NCI-H128 (cell line): ENCODE results near the gene SPAG6.
A peak's percentile ranks its signal among the peaks of the same experiment; 100 is the strongest.
"Not testable (repeated sequence)": the region's sequence is repeated elsewhere in the genome, so short reads cannot be mapped to it uniquely, and the experiment has no call there.

Experiments
- DNase-seq: peaks from one replicate; lab custom pipeline; 2025; ENCODE audit not compliant: unreplicated experiment; lab: John Stamatoyannopoulos, UW

Gene SPAG6

GRCh38 chr10:22345301-22346095 lies at the start of gene SPAG6:
Gene SPAG6 (plus strand): TSS chr10:22345496. CDS start chr10:22345612, 116 bp downstream.
- peak; percentile 42 for DNase-seq

DNA sequence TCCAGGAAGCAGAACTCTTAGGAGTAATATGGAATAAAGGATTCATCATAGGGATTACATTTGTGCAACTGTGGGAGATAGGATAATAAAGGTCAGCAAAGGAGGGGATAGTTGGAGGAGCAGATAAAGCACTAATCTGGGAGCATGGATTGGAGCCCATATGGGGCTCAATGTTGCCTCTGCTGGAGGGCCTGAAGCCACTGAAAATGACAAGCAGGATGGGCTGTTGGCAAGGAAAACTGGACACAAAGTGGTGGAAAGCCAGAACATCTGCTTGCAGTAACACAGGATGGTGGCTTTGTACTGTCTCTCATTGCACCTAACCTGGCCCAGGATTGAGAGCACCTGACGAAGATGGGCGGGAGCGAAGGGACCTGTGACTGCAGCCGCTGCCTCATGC lies 44.1 kb upstream of the SPAG6 start:
- no peak for DNase-seq

- DNase-seq: no peak
Observed at GRCh38 chr10:22303461-22303860, 41.8 kb upstream of the SPAG6 start.

- no peak for DNase-seq
Observed at GRCh38 chr10:22305721-22306120, 39.6 kb upstream of the SPAG6 start.

DNA sequence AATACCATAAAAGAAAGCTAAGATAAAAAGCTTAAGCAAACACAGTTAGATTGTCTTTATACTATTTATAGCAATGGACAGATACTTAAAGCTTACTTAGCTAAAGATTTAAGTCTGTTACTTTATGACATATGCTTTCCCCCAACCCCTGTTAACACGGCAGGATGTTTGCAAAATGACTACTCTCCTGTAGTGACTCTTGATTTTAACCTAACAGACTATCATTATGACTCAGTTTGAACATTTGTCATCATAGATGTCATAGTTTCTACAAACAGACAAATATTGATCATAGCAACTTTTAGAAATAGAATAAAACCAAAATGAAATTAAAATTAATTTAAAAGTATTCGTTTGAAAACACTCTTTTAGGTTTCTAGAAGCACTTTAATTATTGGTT lies 36.9 kb upstream of the SPAG6 start:
- no peak for DNase-seq

- DNase-seq: no peak
Observed at GRCh38 chr10:22309180-22310000, 35.9 kb upstream of the SPAG6 start.

DNA sequence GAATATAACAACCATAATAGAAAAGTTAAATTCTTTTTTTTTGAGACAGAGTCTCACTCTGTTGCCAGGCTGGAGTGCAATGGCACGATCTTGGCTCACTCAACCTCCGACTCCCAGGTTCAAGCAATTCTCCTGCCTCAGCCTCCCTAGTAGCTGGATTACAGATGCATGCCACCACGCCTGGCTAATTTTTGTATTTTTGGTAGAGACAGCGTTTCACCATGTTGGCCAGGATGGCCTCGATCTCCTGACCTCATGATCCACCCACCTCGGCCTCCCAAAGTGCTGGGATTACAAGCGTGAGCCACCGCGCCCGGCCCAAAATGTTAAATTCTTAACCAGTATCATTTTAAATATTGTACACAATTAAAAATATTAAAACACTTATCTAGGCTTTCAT lies 35.3 kb upstream of the SPAG6 start:
- DNase-seq: not testable (repeated sequence)

GRCh38 chr10:22310928-22311327 lies 34.4 kb upstream of the SPAG6 start:
- DNase-seq: no peak

DNA sequence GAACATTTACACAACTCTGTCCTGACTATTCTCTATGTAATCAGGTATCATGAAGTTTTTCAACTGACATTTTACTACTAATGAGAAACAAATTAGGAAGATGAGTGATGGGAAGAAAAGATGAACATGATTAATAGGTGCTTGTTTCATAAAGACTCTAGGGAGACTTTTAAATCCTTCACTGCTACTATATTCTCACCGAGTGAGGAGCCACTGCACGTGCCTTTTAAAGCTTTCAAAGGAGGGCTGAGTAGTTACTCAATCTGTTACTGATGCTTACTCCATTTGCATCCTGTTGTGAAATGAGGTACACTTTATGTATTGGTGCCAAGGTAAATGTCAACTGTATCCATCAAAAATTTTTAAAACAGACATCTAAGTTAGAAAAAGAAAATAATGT lies 30.4 kb upstream of the SPAG6 start:
- no peak for DNase-seq

DNA sequence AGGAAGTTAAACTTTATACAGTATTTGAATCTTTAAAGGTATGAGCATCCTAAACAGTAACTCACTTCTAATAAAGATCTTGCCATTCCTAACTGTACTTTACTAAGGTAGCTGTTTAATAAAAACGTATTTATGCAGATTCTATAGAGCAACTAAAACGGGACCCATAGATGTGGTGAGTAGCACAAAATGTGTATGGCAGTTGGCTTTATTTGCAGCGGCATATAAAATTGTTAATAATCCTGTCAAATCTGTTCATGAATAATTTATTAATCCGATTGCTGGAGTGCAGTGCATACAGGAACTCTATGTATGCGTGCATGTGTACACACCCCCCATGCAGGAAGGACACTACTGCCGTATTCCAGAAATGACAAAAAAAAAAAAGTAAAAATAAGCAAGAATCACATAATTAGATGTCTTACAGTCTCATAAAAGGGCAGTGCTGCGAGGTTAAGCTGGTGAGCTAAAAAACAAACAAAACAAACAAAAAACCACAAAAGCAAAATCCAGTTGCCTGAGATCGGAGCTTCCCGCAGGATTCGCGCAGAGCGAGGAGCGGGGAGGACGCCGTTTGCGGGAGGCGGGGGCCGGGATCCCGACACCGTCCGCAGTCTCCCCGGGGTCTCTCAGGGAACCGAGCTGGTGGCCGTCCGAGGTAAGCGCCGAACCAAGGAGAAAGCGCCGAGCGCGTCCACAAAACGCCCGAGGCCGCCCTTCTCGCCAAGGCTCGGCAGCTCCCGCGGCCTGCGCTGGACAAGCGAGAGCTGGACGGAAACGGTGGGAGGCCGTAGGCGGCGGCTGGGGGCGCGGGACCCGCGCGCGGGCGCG lies 29.6 kb upstream of the SPAG6 start:
- peak; percentile 25 for DNase-seq

GRCh38 chr10:22316286-22317075 lies 28.8 kb upstream of the SPAG6 start, which contains the start of gene COMMD3:
Gene COMMD3 (plus strand): TSS chr10:22316388. CDS start chr10:22316418, 30 bp downstream.
- DNase-seq: peak; percentile 54

GRCh38 chr10:22317076-22317370 lies 28.3 kb upstream of the SPAG6 start:
- DNase-seq: no peak

GRCh38 chr10:22317771-22318565 lies 27.3 kb upstream of the SPAG6 start:
- no peak for DNase-seq

- DNase-seq: no peak
Observed at GRCh38 chr10:22318772-22319171, 26.5 kb upstream of the SPAG6 start.

GRCh38 chr10:22319547-22319979 lies 25.7 kb upstream of the SPAG6 start:
- no peak for DNase-seq

DNA sequence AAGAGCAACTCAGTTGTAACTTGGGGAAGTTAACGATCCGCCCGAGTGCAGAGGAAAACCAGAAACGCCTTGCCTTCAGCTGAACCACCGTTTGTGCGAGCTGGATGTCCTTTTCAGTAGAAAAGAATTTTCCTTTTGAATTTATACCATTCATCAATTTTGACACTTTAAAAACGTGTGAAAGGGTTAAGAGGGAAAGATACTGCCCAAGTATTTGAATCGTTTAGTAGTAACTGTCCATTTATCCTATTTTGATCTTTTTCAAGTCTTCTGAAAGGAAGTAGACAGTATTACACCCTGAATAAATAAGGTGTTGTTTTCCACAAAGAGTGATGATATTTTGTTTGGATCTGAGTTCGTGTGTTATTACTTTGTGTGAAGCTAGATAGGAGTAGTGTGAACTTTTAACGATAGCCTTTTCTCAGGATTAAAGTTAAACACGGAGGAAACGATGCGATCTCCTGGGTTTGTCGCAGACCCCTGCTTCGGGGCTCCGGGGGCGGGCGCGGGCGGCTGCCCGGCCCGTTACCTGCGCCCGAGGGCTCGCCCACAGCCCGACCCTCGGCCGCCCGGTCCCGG lies 25.2 kb upstream of the SPAG6 start:
- DNase-seq: no peak

- peak; percentile 18 for DNase-seq
Observed at GRCh38 chr10:22320591-22321155, 24.6 kb upstream of the SPAG6 start, which contains the start of gene BMI1. Gene BMI1 (plus strand): TSS chr10:22321099. CDS start chr10:22326450, 5,351 bp downstream.

DNA sequence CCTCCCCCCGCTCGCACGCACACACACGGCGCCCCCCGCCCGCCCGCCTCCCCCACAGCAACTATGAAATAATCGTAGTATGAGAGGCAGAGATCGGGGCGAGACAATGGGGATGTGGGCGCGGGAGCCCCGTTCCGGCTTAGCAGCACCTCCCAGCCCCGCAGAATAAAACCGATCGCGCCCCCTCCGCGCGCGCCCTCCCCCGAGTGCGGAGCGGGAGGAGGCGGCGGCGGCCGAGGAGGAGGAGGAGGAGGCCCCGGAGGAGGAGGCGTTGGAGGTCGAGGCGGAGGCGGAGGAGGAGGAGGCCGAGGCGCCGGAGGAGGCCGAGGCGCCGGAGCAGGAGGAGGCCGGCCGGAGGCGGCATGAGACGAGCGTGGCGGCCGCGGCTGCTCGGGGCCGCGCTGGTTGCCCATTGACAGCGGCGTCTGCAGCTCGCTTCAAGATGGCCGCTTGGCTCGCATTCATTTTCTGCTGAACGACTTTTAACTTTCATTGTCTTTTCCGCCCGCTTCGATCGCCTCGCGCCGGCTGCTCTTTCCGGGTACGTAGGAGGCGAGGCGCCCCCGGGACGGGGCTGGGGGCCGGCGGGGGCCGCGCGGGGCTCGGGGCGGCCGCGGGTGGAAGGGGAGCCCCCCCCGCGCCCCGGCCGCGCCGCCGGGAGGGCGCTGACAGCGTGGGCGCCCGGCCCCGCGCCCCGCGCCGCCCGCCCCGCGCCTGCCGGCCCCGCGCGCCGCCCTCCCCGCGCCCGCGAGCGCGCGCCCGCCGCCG lies 24.0 kb upstream of the SPAG6 start:
- DNase-seq: no peak
